Activated T-cell treated with anti-CD3 and anti-CD28 coated beads, Interleukin-2, amount 50 U/mL, for 48 hours (primary cell): ENCODE data around the gene DSTYK.
A peak's percentile ranks its signal among the peaks of the same experiment; 100 is the strongest.
"Not testable (repeated sequence)": the region's sequence is repeated elsewhere in the genome, so short reads cannot be mapped to it uniquely, and the experiment has no call there.

ENCODE experiments used
- DNase-seq, 2 experiments: peaks; one replicate each; pipeline ENCODE4 v3.0.0-alpha.2; 2020

Gene DSTYK

GRCh38 chr1:205241366-205242030 is 30.0 kb upstream of the DSTYK start:
- peak in 1 of 2 experiments; percentile 10 for DNase-seq

GRCh38 chr1:205240569-205240968 is 29.1 kb upstream of the DSTYK start:
- DNase-seq = peak; percentile 7 to 11

DNA sequence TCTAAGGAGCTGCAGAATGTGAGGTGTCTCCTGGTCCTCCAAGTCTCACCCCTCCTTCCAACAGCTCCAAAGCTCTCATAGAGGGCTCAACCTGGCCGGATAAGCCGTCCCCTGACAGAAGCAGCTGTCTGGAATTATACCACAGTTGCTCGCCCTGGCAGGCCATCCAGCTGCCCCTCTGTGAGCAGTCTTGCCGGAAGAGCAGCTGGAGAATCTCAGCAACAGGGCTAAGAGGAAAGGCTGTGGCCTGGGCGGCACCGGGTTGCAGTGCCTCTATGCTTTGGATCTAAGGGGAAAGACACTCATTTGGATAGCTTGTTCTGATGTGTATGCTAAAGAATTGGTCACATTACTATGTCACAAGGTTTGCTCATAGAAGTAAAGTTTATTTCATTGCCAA is 28.6 kb upstream of the DSTYK start:
- DNase-seq = peak; percentile 16 to 32

GRCh38 chr1:205239078-205239477 is 27.6 kb upstream of the DSTYK start:
- peak; percentile 10 to 16 for DNase-seq

DNA sequence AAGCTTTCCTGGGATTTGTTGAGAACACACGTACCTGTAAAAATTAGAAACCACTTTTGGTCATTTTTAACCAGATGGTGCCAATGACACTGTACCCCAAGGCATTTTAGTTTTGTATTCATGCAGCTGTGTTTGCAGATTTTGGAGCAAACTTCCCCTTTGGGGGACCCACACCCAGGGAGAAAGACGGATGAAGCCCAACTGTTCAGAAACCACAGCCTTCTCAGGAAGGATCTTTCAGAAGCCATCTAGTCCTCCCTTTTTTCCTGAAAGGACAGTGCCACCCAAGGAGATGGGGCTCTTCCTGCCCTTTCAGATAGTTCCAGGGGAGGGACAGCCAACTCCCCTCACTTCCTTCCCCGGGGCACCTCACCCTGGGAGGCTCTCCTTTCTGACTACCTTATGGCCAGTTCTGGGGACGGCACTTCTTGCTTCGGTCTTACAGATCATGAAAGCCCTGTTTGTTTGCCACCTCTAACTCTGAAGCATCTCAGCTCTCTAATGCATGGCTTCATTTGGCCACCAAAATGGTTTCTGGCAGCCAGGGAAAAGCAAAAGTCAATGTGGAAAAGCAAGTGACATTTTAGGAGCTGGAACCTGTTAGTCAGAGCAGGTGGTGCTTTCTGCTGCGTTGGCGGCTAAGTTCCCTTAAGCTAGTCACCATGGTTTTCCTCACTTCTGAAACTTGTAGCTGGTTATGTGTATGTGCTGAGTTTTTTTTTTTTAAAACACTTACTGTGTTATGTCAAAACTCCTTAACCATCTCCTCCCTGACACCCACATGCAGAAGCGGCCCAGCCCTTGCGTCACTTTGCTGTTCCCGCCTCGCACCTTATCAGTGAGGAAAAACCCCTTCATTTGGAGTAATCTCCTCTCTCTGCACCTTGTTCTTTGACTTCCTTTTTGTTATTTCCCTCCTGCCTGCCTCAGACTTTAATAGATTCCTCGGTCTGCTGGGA is 26.3 kb upstream of the DSTYK start:
- peak; percentile 70 to 75 for DNase-seq

DNA sequence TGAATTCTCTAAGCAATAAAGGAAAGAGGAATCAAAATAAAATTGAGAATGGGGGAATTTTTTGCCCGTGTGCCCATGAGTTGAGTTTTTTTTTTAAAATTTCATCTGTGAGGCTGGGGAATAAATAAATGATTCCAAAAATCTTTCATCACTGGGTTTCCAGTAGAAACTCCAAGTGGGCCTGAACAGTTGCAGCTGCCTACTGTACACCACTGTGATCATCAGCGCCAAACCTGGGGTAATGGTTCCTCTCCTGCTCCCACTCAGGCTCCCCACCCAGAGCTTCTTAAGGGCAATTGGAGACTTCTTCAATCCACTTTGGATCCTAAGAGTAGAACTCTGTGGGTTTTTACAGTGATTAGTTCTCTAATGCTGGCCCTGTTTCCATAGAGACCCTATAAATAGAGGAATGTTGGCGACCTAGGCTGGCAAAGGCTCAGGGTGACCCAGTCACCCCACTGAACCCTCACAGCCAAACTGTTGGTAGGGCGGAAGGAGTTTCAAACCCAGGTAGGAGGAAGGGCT is 25.5 kb upstream of the DSTYK start:
- peak; percentile 14 to 15 for DNase-seq

- peak; percentile 19 to 22 for DNase-seq
Observed at GRCh38 chr1:205236526-205236925, 25.0 kb upstream of the DSTYK start.

- no peak for DNase-seq
Observed at GRCh38 chr1:205235951-205236350, 24.4 kb upstream of the DSTYK start.

GRCh38 chr1:205233986-205234385 is 22.5 kb upstream of the DSTYK start:
- DNase-seq = not testable (repeated sequence)

DNA sequence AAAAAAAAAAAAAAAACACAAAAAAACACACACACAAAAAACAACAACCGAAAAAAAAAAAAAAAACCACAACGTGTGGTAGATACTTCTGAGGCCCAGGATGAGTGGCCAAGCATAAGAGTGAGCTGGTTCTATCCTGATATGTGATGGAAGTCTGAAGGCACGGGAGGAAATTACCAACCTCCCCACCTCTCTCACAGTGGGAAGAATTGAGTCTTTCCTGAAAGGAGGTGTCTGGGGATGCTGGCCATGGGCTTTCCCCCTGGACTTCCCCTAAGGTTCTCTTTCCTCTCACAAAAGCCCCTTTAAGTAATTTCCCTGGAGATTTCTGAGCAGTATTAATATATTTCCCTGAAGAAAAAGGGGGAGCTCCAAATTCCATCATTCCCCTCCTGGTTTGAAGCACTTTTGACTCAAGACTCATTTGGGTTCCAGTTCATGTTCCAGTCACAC is 21.5 kb upstream of the DSTYK start:
- no peak for DNase-seq

- DNase-seq = no peak
Observed at GRCh38 chr1:205232127-205232820, 20.8 kb upstream of the DSTYK start.

GRCh38 chr1:205230982-205231381 is 19.5 kb upstream of the DSTYK start:
- peak in 1 of 2 experiments; percentile 11 for DNase-seq

DNA sequence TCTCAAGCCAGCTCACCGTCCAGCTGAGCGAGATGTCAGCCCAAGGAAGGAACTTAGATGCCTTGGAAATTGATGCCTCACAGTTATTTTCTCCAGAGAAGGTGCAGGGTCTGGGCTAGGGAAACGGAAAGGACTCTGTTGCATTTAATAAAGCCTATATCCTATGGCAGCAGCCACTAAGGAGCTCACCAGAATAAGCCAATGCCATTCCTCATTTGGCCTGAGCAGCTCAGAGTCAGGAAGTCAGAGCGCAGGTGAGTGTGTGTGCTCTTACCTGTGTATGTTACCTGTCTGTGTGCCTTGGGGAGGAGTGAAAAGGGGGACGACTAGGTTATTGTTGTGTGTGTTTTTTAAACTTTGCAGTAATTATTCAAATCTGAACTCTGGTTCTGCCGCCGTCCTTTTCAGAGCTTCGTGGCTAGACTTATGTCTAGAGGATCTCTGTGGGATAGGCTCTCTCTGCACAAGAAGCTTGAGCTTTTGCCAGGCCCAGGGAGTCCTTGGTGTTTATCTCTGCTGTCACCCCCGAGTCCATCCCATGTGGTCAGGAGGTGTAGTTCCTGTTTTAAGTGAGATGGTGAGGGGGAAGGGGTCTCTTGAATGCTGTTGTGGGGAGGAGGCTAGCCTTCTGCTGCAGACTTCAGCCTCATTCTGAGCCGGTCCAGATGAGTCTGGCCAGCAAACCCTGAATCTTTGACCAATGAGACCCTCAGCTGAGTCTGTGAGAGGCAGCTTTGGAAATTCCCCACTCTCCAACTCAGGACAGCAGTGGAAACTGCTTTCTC is 18.6 kb upstream of the DSTYK start:
- peak in 1 of 2 experiments; percentile 14 for DNase-seq

GRCh38 chr1:205229399-205229871 is 17.9 kb upstream of the DSTYK start:
- DNase-seq = peak; percentile 70 to 76

DNA sequence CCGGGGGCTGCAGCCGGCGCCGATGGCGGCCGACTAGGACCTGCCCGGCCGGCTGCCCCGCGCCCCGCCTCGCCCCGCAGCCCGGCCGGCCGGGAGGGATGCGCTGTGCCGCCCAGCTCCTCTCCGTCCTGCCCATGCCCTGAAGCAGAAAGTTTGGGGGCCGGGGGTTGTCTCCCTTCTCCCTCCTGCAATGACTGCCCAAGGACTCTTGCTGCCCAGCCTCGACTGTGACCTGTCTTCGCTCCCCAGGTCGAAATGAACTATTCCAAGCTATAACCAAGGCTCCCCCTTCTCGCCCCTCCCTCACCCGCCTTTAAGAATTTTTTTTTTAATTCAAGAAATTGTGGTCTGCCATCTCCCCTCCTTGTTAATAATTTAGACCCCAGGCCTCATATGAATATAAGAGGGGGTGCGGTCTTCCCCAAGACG is 16.6 kb upstream of the DSTYK start:
- DNase-seq = peak in 1 of 2 experiments; percentile 45

DNA sequence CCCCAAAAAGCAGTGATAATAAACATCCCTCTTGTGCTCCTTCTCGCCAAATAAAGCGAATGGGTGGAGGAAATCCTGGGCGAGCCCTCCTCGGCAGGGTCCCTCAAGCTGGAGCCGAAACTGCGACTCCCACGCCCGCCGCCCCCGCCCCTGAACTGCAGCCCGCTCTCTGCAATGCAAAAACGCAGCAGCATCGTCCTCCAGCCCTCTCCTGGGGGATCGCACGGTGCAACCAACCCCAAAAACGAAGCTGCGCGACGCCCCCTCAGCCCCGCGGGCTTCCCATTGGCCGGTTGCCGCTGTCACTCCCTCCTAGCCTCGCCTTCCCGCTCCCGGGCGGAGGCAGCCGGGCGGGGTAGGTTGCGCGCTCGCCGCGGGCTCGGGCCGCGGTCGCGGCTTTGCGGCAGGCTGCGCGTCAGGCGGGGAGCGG is 16.1 kb upstream of the DSTYK start, which contains the start of gene TMCC2:
Gene TMCC2, plus strand, starts transcription at position 363 of the 430 bp plus-strand sequence. CDS start 619 bp downstream, outside the sequence.
- DNase-seq = peak; percentile 88 to 90

- peak in 1 of 2 experiments; percentile 17 for DNase-seq
Observed at GRCh38 chr1:205226868-205227583, 15.5 kb upstream of the DSTYK start.

GRCh38 chr1:205225901-205226765 is 14.6 kb upstream of the DSTYK start:
- no peak for DNase-seq

GRCh38 chr1:205224736-205225135 is 13.2 kb upstream of the DSTYK start:
- no peak for DNase-seq

- no peak for DNase-seq
Observed at GRCh38 chr1:205220421-205220820, 8.9 kb upstream of the DSTYK start.
